ENCODE results near the gene REXO1. TPM values are rescaled to one million over a fixed set of nuclear protein-coding genes. Genes with fewer than 3 reads are reported as not detected.

REXO1 gene
- total and polyA plus RNA-seq, 9 of the 15 experiments (the other 6 are each of a cell fraction or from before 2014, with no cell fraction given): 0.04 to 63.3 (median 15.8) TPM

DNA sequence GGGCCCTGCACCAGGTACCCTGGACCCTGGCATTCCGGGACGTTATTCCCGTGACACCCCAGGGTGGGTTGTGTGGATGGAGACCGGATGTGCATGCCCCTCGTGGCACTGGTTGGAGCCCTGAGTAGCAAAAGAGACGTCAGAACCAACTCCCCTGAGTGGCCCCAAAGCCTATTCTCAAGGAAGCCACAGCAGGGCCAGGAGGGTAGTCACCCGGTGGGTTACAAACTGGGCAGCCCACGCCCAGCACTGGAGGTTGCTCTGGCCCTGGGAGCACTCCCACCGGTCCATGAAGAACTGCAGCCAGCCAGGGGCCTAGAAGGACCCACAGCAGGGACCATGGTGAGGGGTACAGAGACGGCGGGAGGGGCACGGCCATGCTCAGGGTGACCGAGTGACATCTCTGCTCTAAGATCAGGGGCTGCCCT, 7.6 kb upstream of the REXO1 start (continued):
- TF ChIP-seq, protein P1, sequence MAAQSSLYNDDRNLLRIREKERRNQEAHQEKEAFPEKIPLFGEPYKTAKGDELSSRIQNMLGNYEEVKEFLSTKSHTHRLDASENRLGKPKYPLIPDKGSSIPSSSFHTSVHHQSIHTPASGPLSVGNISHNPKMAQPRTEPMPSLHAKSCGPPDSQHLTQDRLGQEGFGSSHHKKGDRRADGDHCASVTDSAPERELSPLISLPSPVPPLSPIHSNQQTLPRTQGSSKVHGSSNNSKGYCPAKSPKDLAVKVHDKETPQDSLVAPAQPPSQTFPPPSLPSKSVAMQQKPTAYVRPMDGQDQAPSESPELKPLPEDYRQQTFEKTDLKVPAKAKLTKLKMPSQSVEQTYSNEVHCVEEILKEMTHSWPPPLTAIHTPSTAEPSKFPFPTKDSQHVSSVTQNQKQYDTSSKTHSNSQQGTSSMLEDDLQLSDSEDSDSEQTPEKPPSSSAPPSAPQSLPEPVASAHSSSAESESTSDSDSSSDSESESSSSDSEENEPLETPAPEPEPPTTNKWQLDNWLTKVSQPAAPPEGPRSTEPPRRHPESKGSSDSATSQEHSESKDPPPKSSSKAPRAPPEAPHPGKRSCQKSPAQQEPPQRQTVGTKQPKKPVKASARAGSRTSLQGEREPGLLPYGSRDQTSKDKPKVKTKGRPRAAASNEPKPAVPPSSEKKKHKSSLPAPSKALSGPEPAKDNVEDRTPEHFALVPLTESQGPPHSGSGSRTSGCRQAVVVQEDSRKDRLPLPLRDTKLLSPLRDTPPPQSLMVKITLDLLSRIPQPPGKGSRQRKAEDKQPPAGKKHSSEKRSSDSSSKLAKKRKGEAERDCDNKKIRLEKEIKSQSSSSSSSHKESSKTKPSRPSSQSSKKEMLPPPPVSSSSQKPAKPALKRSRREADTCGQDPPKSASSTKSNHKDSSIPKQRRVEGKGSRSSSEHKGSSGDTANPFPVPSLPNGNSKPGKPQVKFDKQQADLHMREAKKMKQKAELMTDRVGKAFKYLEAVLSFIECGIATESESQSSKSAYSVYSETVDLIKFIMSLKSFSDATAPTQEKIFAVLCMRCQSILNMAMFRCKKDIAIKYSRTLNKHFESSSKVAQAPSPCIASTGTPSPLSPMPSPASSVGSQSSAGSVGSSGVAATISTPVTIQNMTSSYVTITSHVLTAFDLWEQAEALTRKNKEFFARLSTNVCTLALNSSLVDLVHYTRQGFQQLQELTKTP (IDR thresholded peaks at IDR 0.05; ENCODE audit: low read depth in 1 of 2, partially characterized antibody in 2 of 2): no peak
- TF ChIP-seq ETS2 (tag; IDR thresholded peaks at IDR 0.05; ENCODE audit: borderline replicate concordance, poor library complexity, severe bottlenecking): no peak
- TF ChIP-seq ZFX (CRISPR knock-in tag; IDR thresholded peaks at IDR 0.05): peak; percentile 47
- TF ChIP-seq BRCA1 (IDR thresholded peaks at IDR 0.05): no peak
- no peak for TF ChIP-seq BRCA1 (CRISPR knock-in tag; IDR thresholded peaks at IDR 0.05)
- no peak for TF ChIP-seq TRIM24 (IDR thresholded peaks at IDR 0.05)
- TF ChIP-seq FUS (optimal IDR thresholded peaks at IDR 0.05; ENCODE audit: low read depth, low read length): no peak
- TF ChIP-seq NFIX (CRISPR knock-in tag; IDR thresholded peaks at IDR 0.05; ENCODE audit: low read depth): no peak
- TF ChIP-seq KAT2B (IDR thresholded peaks at IDR 0.05; ENCODE audit: low read depth, low read length): no peak
- no peak for TF ChIP-seq ELF4 (CRISPR knock-in tag; IDR thresholded peaks at IDR 0.05)
- TF ChIP-seq, protein P2, sequence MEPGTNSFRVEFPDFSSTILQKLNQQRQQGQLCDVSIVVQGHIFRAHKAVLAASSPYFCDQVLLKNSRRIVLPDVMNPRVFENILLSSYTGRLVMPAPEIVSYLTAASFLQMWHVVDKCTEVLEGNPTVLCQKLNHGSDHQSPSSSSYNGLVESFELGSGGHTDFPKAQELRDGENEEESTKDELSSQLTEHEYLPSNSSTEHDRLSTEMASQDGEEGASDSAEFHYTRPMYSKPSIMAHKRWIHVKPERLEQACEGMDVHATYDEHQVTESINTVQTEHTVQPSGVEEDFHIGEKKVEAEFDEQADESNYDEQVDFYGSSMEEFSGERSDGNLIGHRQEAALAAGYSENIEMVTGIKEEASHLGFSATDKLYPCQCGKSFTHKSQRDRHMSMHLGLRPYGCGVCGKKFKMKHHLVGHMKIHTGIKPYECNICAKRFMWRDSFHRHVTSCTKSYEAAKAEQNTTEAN (CRISPR knock-in tag; IDR thresholded peaks at IDR 0.05): no peak
- TF ChIP-seq ZKSCAN1 (IDR thresholded peaks at IDR 0.05; ENCODE audit: low read depth, low read length): no peak
- TF ChIP-seq, protein P3, sequence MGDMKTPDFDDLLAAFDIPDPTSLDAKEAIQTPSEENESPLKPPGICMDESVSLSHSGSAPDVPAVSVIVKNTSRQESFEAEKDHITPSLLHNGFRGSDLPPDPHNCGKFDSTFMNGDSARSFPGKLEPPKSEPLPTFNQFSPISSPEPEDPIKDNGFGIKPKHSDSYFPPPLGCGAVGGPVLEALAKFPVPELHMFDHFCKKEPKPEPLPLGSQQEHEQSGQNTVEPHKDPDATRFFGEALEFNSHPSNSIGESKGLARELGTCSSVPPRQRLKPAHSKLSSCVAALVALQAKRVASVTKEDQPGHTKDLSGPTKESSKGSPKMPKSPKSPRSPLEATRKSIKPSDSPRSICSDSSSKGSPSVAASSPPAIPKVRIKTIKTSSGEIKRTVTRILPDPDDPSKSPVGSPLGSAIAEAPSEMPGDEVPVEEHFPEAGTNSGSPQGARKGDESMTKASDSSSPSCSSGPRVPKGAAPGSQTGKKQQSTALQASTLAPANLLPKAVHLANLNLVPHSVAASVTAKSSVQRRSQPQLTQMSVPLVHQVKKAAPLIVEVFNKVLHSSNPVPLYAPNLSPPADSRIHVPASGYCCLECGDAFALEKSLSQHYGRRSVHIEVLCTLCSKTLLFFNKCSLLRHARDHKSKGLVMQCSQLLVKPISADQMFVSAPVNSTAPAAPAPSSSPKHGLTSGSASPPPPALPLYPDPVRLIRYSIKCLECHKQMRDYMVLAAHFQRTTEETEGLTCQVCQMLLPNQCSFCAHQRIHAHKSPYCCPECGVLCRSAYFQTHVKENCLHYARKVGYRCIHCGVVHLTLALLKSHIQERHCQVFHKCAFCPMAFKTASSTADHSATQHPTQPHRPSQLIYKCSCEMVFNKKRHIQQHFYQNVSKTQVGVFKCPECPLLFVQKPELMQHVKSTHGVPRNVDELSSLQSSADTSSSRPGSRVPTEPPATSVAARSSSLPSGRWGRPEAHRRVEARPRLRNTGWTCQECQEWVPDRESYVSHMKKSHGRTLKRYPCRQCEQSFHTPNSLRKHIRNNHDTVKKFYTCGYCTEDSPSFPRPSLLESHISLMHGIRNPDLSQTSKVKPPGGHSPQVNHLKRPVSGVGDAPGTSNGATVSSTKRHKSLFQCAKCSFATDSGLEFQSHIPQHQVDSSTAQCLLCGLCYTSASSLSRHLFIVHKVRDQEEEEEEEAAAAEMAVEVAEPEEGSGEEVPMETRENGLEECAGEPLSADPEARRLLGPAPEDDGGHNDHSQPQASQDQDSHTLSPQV (IDR thresholded peaks at IDR 0.05): 0 out of 2 replicates have a peak, but pooled peaks have one; percentile 26
- TF ChIP-seq ZFP30 (CRISPR knock-in tag; IDR thresholded peaks at IDR 0.05; ENCODE audit: borderline replicate concordance): no peak
- no peak for TF ChIP-seq TEAD2 (tag; IDR thresholded peaks at IDR 0.05)
- TF ChIP-seq SPI1 (IDR thresholded peaks at IDR 0.05; ENCODE audit: borderline replicate concordance, low read depth, low read length): no peak
- TF ChIP-seq PTTG1 (tag; IDR thresholded peaks at IDR 0.05; ENCODE audit: low read depth): no peak
- TF ChIP-seq NR4A1 (CRISPR knock-in tag; IDR thresholded peaks at IDR 0.05): no peak
- peak; percentile 55; the same call in 1 of the 2 replicates for TF ChIP-seq NR4A1 (tag; IDR thresholded peaks at IDR 0.05)
- TF ChIP-seq ZNF12 (CRISPR knock-in tag; IDR thresholded peaks at IDR 0.05): 0 out of 2 replicates have a peak, but pooled peaks have one; percentile 0
- TF ChIP-seq ZC3H4 (CRISPR knock-in tag; IDR thresholded peaks at IDR 0.05; ENCODE audit: borderline replicate concordance): 0 out of 2 replicates have a peak, but pooled peaks have one; percentile 65

All from K562 (cell line).